Hematopoietic multipotent progenitor cell treated with erythropoietin and hydrocortisone succinate and interleukin-3 and kit ligand, for 4 days (in vitro differentiated cells): ENCODE results near the gene KAT2B.

Experiments
- DNase-seq: peaks from one replicate; pipeline ENCODE4 v3.0.0-alpha.2; 2015

Gene KAT2B

GRCh38 chr3:20154078-20154477 is 113.8 kb downstream of the KAT2B start:
- no peak for DNase-seq

GRCh38 chr3:20154928-20155327 is 114.7 kb downstream of the KAT2B start:
- DNase-seq, result no peak

- DNase-seq, result peak; percentile 20
Observed at GRCh38 chr3:20160230-20160629, 120.0 kb downstream of the KAT2B start.

GRCh38 chr3:20161714-20162113 is 121.5 kb downstream of the KAT2B start:
- DNase-seq, result no peak

GRCh38 chr3:20173844-20174410 is 133.7 kb downstream of the KAT2B start:
- no peak for DNase-seq

- no peak for DNase-seq
Observed at GRCh38 chr3:20181276-20181675, 141.0 kb downstream of the KAT2B start.

GRCh38 chr3:20182206-20182605 is 142.0 kb downstream of the KAT2B start:
- no peak for DNase-seq

GRCh38 chr3:20185331-20185678 is 145.1 kb downstream of the KAT2B start:
- peak; percentile 52 for DNase-seq

GRCh38 chr3:20185679-20186599 is 145.7 kb downstream of the KAT2B start, which contains the start of gene SGO1:
TSS of gene SGO1 (minus strand) at chr3:20186206. CDS start at chr3:20184027, 2,179 bp downstream.
- DNase-seq, result peak; percentile 99

GRCh38 chr3:20186600-20187004 is 146.4 kb downstream of the KAT2B start:
- no peak for DNase-seq

- DNase-seq, result no peak
Observed at GRCh38 chr3:20190991-20191390, 150.7 kb downstream of the KAT2B start.

GRCh38 chr3:20194793-20195460 is 154.7 kb downstream of the KAT2B start:
- no peak for DNase-seq

- DNase-seq, result no peak
Observed at GRCh38 chr3:20197775-20198174, 157.5 kb downstream of the KAT2B start.

GRCh38 chr3:20201143-20201542 is 160.9 kb downstream of the KAT2B start:
- DNase-seq, result no peak
